B cell (primary cell): ENCODE results near the gene SCARB1. TPM values are rescaled to one million over a fixed set of nuclear protein-coding genes. Genes with fewer than 3 reads are reported as not detected.

ENCODE experiments used
- ATAC-seq: fragments of 200-7000 bp; cut with Tn5 transposase; one replicate; pipeline ENCODE4 v1.10.0; 2021; ENCODE audit warnings: low read depth, mild to moderate bottlenecking, moderate number of reproducible peaks, moderate library complexity
- CTCF ChIA-PET: fragments of 350-600 bp; sonication (Branson Sonifier 250); formaldehyde crosslinking; loops from one replicate; lab custom pipeline; 2021; ENCODE audit warnings: antibody characterized with exemption, inconsistent platforms; lab: Charles Lee
- POLR2A ChIA-PET: fragments of 350-600 bp; sonication (Branson Sonifier 250); formaldehyde crosslinking; loops from one replicate; lab custom pipeline; 2021; ENCODE audit warnings: antibody characterized with exemption; lab: Charles Lee
- DNase-seq: peaks from one replicate; pipeline ENCODE4 v3.0.0; 2013
- H2AFZ ChIP-seq: 2 replicates; pipeline ENCODE4 v1.6.1; 2012; ENCODE audit warnings: mild to moderate bottlenecking, low read depth, low read length; ENCODE audit not compliant: insufficient read depth, poor library complexity, severe bottlenecking
- H3K27ac ChIP-seq, 2 donors: 1 replicate in 1 of 2; 2 replicates in 1 of 2; pipeline ENCODE4 v1.5.1; 2012 to 2013; ENCODE audit warnings: low read length in 2 of 2, mild to moderate bottlenecking in 2 of 2, moderate library complexity in 1 of 2
- H3K27me3 ChIP-seq, 4 experiments: fragments of 200-600 bp in 1 of 4; sonication (generic) in 1 of 4; replicated peaks in 1 of 4; 1 replicate in 2 of 4; 2 replicates in 2 of 4; pipeline versions ENCODE4 v1.6.1 to v1.7.0; 2013 to 2016; ENCODE audit warnings: low read length in 3 of 4, mild to moderate bottlenecking in 2 of 4, mixed read lengths in 1 of 4, moderate library complexity in 1 of 4; ENCODE audit not compliant: insufficient read depth in 4 of 4, control insufficient read depth in 3 of 4; ENCODE audit errors: control extremely low read depth in 1 of 4
- H3K36me3 ChIP-seq, 2 experiments: replicated peaks in 1 of 2; 1 replicate in 1 of 2; 2 replicates in 1 of 2; pipeline versions ENCODE4 v1.6.1 to v1.7.1; 2013; ENCODE audit warnings: low read length in 1 of 2; ENCODE audit not compliant: insufficient read depth in 2 of 2, control insufficient read depth in 1 of 2; ENCODE audit errors: control extremely low read depth in 1 of 2, extremely low read depth in 1 of 2
- H3K4me1 ChIP-seq, 2 donors: fragments of 200-600 bp in 1 of 2; sonication (generic) in 1 of 2; 1 replicate in 1 of 2; 2 replicates in 1 of 2; pipeline versions ENCODE4 v1.5.1 to v1.6.1; 2013 to 2017; ENCODE audit warnings: low read length in 2 of 2; ENCODE audit not compliant: control insufficient read depth in 2 of 2, insufficient read depth in 2 of 2
- H3K4me2 ChIP-seq: replicated peaks from 2 replicates; pipeline ENCODE3; 2012; ENCODE audit warnings: mild to moderate bottlenecking, low read depth, low read length; ENCODE audit not compliant: poor library complexity, severe bottlenecking
- H3K4me3 ChIP-seq, 5 experiments: fragments of 200-600 bp in 1 of 5; sonication (generic) in 1 of 5; 1 replicate in 3 of 5; 2 replicates in 2 of 5; pipeline versions ENCODE4 v1.5.1 to v1.7.0; 2011 to 2016; ENCODE audit warnings: low read length in 4 of 5, mild to moderate bottlenecking in 4 of 5, low read depth in 2 of 5, control low read depth in 1 of 5, moderate library complexity in 1 of 5; ENCODE audit not compliant: insufficient read depth in 1 of 5; ENCODE audit errors: control extremely low read depth in 1 of 5, extremely low read depth in 1 of 5
- H3K79me2 ChIP-seq: fragments of 200-600 bp; sonication (generic); one replicate; pipeline ENCODE4 v1.6.0; 2016; ENCODE audit warnings: low read length; ENCODE audit not compliant: control insufficient read depth, insufficient read depth
- H3K9ac ChIP-seq: fragments of 200-600 bp; sonication (generic); 2 replicates; pipeline ENCODE4 v1.6.1; 2017; ENCODE audit warnings: mild to moderate bottlenecking, low read length, moderate library complexity
- H3K9me3 ChIP-seq, 3 donors: one replicate each; pipeline versions ENCODE4 v1.6.1 to v1.7.1; 2013; ENCODE audit warnings: low read length in 2 of 3; ENCODE audit not compliant: control insufficient read depth in 2 of 3, insufficient read depth in 1 of 3; ENCODE audit errors: control extremely low read depth in 1 of 3
- H4K20me1 ChIP-seq: 2 replicates; pipeline ENCODE4 v1.6.0; 2012; ENCODE audit warnings: mild to moderate bottlenecking, low read length; ENCODE audit not compliant: insufficient read depth, control insufficient read depth, poor library complexity, severe bottlenecking
- H3K27ac Mint-ChIP-seq: one replicate; pipeline ENCODE4 v1.8.0; 2021; ENCODE audit warnings: mixed read lengths
- H3K27me3 Mint-ChIP-seq: one replicate; pipeline ENCODE4 v1.8.0; 2021; ENCODE audit warnings: mixed read lengths
- H3K4me1 Mint-ChIP-seq: one replicate; pipeline ENCODE4 v1.8.0; 2021; ENCODE audit warnings: mixed read lengths
- H3K4me3 Mint-ChIP-seq: one replicate; pipeline ENCODE4 v1.8.0; 2021; ENCODE audit warnings: mixed read lengths
- H3K9me3 Mint-ChIP-seq: one replicate; pipeline ENCODE4 v1.8.0; 2022; ENCODE audit warnings: mixed read lengths; ENCODE audit not compliant: insufficient read depth
- EZH2 ChIP-seq: IDR thresholded peaks from 2 replicates; pipeline ENCODE4 v1.6.1; 2012; ENCODE audit warnings: borderline replicate concordance, low read depth, mild to moderate bottlenecking, moderate library complexity, low read length; ENCODE audit not compliant: insufficient read depth, poor library complexity, severe bottlenecking
- WGBS: methylation state at CpG from one replicate; pipeline ENCODE4 v1.1.5; 2013; ENCODE audit warnings: missing lambda C conversion rate; ENCODE audit not compliant: insufficient coverage; 5-methylcytosine and 5-hydroxymethylcytosine counted together
- intact Hi-C: fragments of 100-400 bp; cut with micrococcal nuclease; formaldehyde crosslinking; loops from one replicate; pipeline ENCODE4 v1.10.0; 2022
- polyA plus RNA-seq: library from polyadenylated mRNA; depleted of rRNA; stranded (reverse); fragments of >200 nt; gene quantifications from 2 replicates; pipeline ENCODE4 v1.2.3, GENCODE V29; 2012
- total RNA-seq, 2 donors: library from RNA; stranded (reverse); fragments of 120-200 nt in 1 of 2; gene quantifications; 1 replicate in 1 of 2; 2 replicates in 1 of 2; pipeline versions ENCODE4 v1.2.3 to v1.2.4, GENCODE V29; 2013 to 2022
- TF ChIP-seq, protein P1 (sequence below): fragments of 200-600 bp; IDR thresholded peaks from one replicate; pipeline ENCODE4 v1.8.0; 2022; ENCODE audit warnings: antibody characterized with exemption, mild to moderate bottlenecking

Gene SCARB1
- total and polyA plus RNA-seq, 2 donors (not counting 1 experiment from before 2014, with no cell fraction given) = 26.8 to 30.7 TPM

DNA sequence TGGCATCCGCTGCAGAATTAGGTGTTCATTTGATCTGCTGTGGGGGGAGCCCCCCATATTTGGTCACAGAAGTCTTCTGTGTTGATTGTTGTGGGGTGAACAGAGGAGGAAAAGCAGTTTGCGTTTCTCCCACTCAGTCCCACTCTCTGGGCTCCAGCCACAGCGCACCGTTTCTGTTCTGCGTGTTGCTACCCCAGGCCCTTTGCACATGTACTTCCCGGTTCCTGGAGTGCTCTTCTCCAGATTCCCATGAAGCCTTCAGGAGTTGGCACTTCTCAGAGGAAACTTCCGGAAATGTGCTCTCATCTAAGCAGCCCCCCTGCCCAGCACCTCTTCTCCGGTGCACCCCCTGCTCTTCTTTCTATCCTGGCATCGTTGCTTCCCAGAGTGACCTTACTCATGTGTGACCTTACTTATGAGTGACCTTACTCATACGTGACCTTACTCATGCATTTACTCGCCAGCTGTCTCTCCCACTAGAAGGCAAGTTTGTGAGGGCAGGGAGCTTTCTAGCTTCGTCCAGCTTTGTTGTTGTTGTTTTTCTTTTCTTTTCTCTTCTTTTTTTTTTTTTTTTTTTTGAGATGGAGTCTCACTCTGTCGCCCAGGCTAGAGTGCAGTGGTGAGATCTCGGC lies 93.7 kb downstream of the SCARB1 start:
- Mint-ChIP-seq H3K4me3 (no peak overlapping the region), H3K27me3 (peaks cover 16% of the 10 kb centered on the region), H3K9me3 (no peaks in the 10 kb centered on the region), H3K27ac (no peak overlapping the region), H3K4me1 (peaks cover 24% of the 10 kb centered on the region)
- TF ChIP-seq, protein P1, sequence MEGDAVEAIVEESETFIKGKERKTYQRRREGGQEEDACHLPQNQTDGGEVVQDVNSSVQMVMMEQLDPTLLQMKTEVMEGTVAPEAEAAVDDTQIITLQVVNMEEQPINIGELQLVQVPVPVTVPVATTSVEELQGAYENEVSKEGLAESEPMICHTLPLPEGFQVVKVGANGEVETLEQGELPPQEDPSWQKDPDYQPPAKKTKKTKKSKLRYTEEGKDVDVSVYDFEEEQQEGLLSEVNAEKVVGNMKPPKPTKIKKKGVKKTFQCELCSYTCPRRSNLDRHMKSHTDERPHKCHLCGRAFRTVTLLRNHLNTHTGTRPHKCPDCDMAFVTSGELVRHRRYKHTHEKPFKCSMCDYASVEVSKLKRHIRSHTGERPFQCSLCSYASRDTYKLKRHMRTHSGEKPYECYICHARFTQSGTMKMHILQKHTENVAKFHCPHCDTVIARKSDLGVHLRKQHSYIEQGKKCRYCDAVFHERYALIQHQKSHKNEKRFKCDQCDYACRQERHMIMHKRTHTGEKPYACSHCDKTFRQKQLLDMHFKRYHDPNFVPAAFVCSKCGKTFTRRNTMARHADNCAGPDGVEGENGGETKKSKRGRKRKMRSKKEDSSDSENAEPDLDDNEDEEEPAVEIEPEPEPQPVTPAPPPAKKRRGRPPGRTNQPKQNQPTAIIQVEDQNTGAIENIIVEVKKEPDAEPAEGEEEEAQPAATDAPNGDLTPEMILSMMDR = no peak
- Histone ChIP-seq H3K79me2 (no peaks in the 10 kb centered on the region), H3K4me3 (no peak overlapping the region), H4K20me1 (no peaks in the 10 kb centered on the region), H3K4me2 (no peak overlapping the region), H3K27me3 (peaks cover 0 to 11% (median 4%) of the 10 kb centered on the region in 4 experiments), H2AFZ (no peak overlapping the region), H3K36me3 (no peaks in the 10 kb centered on the region), H3K4me1 (peaks cover 19 to 26% of the 10 kb centered on the region in 2 donors), H3K9me3 (peaks cover 0 to 16% (median 7%) of the 10 kb centered on the region in 3 donors), H3K27ac (no peak overlapping the region), H3K9ac (no peak overlapping the region)
- 91% methylated on average over 10 of the region's 14 CpGs for WGBS
- ATAC-seq = no peak
- ChIA-PET CTCF (interaction anchor here (0.7 to 10.1 kb wide), 8 partner anchors 9 to 737 kb away, joined by 3 to 160 read pairs (median 7); no protein-coding TSS in a partner anchor), POLR2A (no interaction called here)
- intact Hi-C loops = loop anchor here (5.0 kb wide), 4 partner anchors 137 to 863 kb away; no protein-coding TSS in a partner anchor
- no peak for DNase-seq

DNA sequence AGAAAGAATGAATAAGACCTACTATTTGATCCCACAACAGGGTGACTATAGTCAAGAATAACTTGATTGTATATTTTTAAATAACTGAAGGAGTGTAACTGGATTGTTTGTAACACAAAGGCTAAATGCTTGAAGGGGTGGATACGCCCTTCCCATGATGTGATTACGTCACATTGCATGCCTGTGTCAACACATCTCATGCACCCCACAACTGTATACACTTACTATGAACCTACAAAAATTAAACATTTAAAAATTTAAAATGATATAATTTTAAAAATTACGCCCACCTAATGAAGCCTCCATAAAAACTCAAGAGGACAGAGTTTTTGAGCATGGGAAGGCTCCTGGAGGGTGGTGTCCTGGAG lies 94.5 kb downstream of the SCARB1 start:
- peaks cover 13 to 18% of the 10 kb centered on the region in 2 donors for H3K4me1 ChIP-seq
- H3K4me1 Mint-ChIP-seq = peaks cover 15% of the 10 kb centered on the region
- no peak overlapping the region for H2AFZ ChIP-seq
- no peak for TF ChIP-seq EZH2
- TF ChIP-seq, protein P1 = no peak
- no peak overlapping the region for H3K4me2 ChIP-seq
- ChIA-PET CTCF (interaction anchor here (1.5 to 10.1 kb wide), 5 partner anchors 8 to 736 kb away, joined by 3 to 160 read pairs (median 18); no protein-coding TSS in a partner anchor), POLR2A (no interaction called here)
- no peak overlapping the region for H3K27ac ChIP-seq
- peaks cover 7% of the 10 kb centered on the region for H3K9me3 Mint-ChIP-seq
- no peaks in the 10 kb centered on the region for H4K20me1 ChIP-seq
- DNase-seq = no peak
- H3K79me2 ChIP-seq = no peaks in the 10 kb centered on the region
- H3K27me3 ChIP-seq = peaks cover 0 to 11% (median 4%) of the 10 kb centered on the region in 4 experiments
- H3K4me3 ChIP-seq = no peak overlapping the region
- H3K9me3 ChIP-seq = peaks cover 3 to 23% (median 16%) of the 10 kb centered on the region in 3 donors
- peaks cover 16% of the 10 kb centered on the region for H3K27me3 Mint-ChIP-seq
- no peak for ATAC-seq
- H3K36me3 ChIP-seq = no peaks in the 10 kb centered on the region
- no peak overlapping the region for H3K4me3 Mint-ChIP-seq
- H3K9ac ChIP-seq = no peak overlapping the region
- no peak overlapping the region for H3K27ac Mint-ChIP-seq
- WGBS = no CpG with 5 or more reads among the region's 3 CpGs
- intact Hi-C loops = loop anchor here (5.0 kb wide), 1 partner anchor 317 kb away; no protein-coding TSS in a partner anchor
